Coronary artery (tissue), 2 donors: ENCODE measurements around the gene SEPTIN7.
"Not testable (repeated sequence)": the region's sequence is repeated elsewhere in the genome, so short reads cannot be mapped to it uniquely, and the experiment has no call there.

Source experiments
- DNase-seq: peaks from one replicate; pipeline ENCODE4 v3.0.0-alpha.2; 2017; ENCODE audit warnings: low spot score
- H3K27ac ChIP-seq, 2 donors: fragments of 200-600 bp; sonication (generic); one replicate each; pipeline ENCODE4 v1.5.1; 2016 to 2019
- H3K4me3 ChIP-seq: fragments of 200-600 bp; sonication (generic); 2 replicates; pipeline ENCODE4 v1.5.1; 2016; ENCODE audit warnings: mild to moderate bottlenecking, moderate library complexity
- TF ChIP-seq, protein P1 (sequence below): fragments of 200-600 bp; sonication (generic); IDR thresholded peaks from one replicate; pipeline ENCODE4 v1.5.1; 2019; ENCODE audit warnings: antibody characterized with exemption

The SEPTIN7 gene

DNA sequence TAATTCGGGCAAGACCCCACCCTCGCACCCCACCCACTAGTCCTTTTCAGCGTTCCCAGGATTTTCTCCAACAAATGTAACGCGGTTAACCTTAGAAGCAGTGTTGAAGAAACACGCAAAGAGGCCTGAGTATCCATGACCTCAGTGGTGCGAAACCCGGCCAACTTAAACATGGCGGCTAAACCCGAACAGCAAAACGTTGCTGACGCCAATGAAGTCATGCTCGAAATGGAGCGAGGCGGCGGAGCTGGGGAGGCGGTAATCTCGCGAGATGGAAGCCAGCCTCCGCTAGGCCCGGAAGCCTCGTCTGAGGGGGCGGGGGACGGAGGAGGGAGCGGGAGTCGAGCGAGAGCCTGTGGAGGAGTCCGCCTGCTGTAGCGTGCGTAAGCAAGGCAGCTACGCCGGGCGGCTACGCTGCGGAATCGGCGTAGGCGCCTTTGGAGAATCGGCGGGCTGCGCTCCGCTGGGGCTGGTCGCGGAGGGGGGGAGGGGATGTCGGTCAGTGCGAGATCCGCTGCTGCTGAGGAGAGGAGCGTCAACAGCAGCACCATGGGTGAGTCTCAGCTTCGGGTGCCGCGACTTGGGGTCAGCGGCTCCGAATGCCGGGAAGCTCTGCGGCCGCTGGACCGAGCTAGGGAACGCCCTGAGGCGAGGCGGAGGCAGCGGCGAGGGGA lies at the start of gene SEPTIN7:
Gene SEPTIN7 (plus strand): TSS at position 340 of the 674 bp plus-strand sequence. CDS start 153 bp downstream, at position 493.
- Histone ChIP-seq H3K4me3 (peak within 1 kb of the TSS; percentile 90), H3K27ac (peak within 1 kb of the TSS; percentile 95 to 98)
- TF ChIP-seq, protein P1, sequence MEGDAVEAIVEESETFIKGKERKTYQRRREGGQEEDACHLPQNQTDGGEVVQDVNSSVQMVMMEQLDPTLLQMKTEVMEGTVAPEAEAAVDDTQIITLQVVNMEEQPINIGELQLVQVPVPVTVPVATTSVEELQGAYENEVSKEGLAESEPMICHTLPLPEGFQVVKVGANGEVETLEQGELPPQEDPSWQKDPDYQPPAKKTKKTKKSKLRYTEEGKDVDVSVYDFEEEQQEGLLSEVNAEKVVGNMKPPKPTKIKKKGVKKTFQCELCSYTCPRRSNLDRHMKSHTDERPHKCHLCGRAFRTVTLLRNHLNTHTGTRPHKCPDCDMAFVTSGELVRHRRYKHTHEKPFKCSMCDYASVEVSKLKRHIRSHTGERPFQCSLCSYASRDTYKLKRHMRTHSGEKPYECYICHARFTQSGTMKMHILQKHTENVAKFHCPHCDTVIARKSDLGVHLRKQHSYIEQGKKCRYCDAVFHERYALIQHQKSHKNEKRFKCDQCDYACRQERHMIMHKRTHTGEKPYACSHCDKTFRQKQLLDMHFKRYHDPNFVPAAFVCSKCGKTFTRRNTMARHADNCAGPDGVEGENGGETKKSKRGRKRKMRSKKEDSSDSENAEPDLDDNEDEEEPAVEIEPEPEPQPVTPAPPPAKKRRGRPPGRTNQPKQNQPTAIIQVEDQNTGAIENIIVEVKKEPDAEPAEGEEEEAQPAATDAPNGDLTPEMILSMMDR = no peak
- DNase-seq = peak; percentile 99

DNA sequence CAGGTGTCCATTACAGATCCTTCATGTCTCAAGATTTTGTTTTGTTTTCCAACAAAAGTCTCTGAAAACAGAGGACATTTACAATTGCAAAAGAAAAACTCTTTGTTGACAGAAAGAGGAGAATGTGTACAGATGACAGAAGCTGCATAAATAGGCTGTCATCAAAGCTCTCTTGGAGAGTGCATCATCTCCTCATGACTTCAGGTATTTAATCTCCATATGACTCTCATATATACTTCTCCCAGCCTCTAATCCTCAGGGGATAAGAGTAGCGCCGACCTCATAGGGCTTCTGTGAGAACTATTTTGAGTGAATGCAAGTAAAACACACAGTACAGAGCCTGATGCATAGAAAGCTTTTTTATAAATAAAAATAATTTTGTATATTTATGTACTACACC lies 48.1 kb upstream of the SEPTIN7 start:
- TF ChIP-seq, protein P1 = no peak
- H3K4me3 ChIP-seq = no peak overlapping the region
- no peak overlapping the region for H3K27ac ChIP-seq
- DNase-seq = no peak

DNA sequence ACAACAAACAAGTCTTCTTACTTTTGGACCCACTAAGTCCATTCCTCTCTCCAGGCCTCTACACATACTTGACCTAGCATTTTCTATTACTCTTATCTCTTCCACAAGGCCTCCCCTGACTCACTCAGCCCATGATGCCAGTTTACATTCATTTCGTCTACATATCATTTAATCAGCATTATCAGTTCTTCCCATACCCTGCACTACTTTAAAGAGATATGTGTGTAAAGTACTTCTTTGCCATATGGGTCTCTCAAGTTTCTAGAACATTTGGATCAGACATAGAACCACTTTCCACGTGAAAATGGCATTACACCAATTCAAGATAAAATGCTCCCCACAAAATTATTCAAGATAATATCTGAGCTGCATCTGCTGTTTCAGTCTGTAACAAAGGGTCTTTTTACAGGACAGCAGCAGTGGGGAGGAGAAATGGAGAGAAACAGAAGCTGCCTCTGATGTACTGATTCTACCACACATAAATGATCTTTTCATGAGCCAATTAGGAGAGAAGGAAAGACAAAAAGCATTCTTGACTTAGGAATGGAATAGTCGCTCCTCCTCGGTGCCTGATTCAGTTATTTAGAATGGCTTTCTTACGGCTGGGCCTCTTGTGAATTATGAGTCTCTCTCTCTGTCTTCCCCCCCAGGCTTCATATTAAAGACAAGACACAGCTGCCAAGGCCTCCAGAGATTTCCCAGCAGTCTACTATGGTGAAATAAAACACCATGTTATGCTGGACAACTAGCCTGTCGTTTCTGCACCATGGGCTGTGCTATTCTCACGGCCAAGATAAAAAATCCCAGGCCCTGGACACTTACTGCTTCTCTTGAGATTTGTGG lies 46.9 kb upstream of the SEPTIN7 start:
- TF ChIP-seq, protein P1 = no peak
- Histone ChIP-seq H3K4me3 (peak overlapping the region; percentile 8), H3K27ac (peak overlapping the region; percentile 18 to 39)
- DNase-seq = no peak

DNA sequence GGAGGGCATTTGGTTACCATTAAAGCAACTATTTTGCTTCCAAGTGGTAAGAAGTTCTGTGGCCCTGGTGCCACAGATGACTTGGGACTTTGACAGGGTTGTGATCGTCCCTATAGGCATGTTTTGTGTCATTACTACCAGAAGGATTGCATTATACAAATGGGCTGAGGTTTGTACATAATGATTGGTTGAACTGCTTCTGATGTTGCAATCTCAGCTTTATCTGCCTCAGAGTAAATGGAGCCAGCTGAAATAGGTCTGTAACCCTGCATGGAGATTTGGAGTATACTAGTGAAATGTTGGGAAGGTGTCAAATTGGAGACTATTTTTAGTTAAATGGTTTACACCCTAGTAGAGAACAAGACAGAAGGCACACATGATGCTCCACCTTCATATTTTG lies 46.1 kb upstream of the SEPTIN7 start:
- Histone ChIP-seq H3K4me3 (peak overlapping the region; percentile 8), H3K27ac (peak overlapping the region; percentile 18 to 39)
- no peak for DNase-seq
- TF ChIP-seq, protein P1 = no peak

DNA sequence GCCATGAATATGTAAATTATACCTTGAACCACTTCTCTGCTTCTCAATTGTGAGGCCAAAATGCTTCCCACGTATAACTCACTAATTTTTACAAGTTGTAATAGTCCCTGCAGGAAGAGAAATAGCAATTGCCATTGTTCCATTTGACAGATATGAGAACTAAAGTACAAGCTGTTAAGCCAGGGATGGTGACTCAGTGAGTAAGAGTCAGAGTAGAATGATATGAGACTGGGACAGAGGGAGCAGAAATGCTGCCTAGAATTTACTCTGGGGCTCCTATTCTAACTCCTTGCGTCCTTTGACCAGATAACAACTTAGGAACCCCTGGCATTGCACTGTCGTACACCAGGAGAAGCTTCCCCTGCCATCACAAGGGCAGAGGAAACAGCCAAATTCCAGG lies 45.1 kb upstream of the SEPTIN7 start:
- H3K27ac ChIP-seq = peak overlapping the region in 1 of 2 donors; percentile 46
- H3K4me3 ChIP-seq = no peak overlapping the region
- no peak for DNase-seq
- TF ChIP-seq, protein P1 = no peak

DNA sequence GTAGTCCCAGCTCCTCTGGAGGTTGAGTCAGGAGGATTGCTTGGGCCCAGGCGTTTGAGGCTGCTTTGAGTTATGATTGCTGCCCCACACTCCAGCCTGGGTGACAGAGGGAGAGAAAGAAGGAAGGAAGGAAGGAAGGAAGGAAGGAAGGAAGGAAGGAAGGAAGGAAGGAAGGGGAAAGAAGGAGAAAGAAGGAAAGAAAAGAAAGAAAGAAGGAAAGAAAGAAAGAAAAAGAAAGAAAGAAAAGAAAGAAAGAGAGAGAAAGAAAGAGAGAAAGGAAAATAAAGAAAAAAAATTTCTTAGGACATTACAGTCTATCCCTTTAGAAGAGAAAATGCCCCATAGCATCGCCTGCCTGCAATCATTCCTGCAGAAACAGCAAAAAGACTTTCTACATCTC lies 44.4 kb upstream of the SEPTIN7 start:
- not testable (repeated sequence) for DNase-seq, H3K4me3 ChIP-seq, H3K27ac ChIP-seq

DNA sequence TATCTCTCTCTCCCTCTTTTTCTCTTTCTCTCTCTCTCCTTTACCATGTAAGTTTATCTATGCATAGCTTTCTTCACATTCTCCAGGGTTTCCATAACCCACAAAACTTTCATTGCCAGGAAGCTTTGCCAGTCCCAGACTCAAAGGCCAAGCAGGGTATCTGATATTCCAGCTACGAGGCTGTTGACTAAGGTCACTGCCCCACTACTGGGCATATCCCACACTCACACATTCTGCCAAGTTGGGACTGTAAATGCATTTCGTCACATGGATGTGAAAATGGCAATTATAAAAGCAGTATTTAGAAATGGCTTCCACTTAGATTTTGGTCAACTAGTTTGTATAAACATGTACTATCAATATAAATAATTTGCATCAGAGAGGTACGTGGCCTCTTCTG lies 43.3 kb upstream of the SEPTIN7 start:
- no peak overlapping the region for H3K4me3 ChIP-seq
- no peak for DNase-seq
- TF ChIP-seq, protein P1 = no peak
- H3K27ac ChIP-seq = peak overlapping the region in 1 of 2 donors; percentile 28
